GM19035 (cell line): Measurements from ENCODE around the gene REV1.
"Not testable (repeated sequence)": the region's sequence is repeated elsewhere in the genome, so short reads cannot be mapped to it uniquely, and the experiment has no call there.

ENCODE experiments used
- ATAC-seq: cut with Tn5 transposase; IDR thresholded peaks from one replicate; pipeline ENCODE4 v1.9.1; 2021; ENCODE audit not compliant: unreplicated experiment

The REV1 gene

DNA sequence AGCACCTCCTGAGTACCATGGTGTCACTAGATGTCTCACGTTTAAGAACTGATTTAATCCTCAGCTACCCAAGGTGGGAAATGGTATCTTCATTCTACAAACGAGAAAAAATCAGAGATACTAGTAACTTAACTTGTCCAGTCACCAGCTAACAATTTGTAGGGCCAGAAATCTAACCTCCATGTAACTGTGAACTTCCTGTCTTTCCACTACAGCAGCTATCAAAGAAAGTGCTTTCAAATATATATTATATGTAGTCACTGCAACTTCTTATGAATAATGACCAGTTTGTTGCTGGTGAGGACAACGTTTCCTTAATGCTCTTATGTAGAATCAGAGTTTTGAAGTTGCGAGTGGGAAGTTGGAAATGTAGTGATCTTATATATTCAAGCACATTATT, 1.9 kb downstream of the REV1 start:
- ATAC-seq: no peak

DNA sequence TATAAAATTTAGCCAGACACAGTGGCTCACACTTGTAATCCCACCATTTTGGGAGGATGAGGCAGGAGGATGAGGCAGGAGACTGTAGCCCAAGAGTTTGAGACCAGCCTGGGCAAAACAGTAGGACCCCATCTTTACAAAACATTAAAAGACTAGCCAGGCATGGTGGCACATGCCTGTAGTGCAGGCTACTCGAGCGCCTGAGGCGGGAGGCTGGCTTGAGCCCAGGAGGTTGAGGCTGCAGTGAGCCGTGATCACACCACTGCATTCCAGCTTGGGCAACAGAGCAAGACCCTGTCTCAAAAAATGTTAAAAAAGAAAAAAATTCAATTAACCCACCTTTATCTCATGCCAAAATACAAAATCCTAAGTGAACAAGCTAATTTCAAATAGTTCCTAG, 4.0 kb downstream of the REV1 start:
- no peak for ATAC-seq

DNA sequence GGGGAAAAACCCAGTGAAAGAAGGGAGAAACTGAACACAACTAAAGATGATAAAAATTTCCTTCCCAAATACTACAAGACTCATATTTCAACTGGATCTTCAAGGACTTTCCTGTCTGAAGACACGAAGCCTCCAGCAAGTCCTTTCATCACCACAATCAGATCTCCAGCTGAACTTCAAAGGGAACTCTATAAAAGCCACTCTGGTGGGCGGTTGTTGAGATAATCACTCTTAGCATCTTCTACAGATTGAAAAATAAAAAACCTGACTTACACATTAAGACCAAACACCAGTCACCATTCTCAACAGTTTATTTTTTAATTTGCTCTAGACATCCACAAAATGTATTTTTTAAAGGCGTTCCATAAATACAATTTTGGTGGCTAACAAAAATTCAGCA, 4.4 kb downstream of the REV1 start:
- no peak for ATAC-seq

DNA sequence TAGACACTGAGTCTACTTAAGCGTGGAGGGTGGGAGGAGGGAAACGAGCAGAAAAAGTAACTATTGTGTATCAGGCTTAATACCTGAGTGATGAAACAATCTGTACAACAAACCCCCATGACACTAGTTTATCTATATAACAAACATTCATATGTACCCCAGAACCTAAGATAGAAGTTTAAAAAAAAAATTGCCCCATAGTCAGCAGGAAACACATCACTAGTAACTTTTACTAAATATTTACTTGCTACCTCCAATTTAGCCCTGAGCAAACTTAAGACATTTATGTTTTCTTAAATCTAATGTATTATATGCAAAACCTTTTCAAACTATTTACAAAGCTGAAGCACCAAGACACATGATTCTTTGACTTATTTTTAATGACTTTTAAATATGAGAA, 5.6 kb downstream of the REV1 start:
- no peak for ATAC-seq

GRCh38 chr2:99481941-99482340, 7.9 kb downstream of the REV1 start:
- no peak for ATAC-seq

DNA sequence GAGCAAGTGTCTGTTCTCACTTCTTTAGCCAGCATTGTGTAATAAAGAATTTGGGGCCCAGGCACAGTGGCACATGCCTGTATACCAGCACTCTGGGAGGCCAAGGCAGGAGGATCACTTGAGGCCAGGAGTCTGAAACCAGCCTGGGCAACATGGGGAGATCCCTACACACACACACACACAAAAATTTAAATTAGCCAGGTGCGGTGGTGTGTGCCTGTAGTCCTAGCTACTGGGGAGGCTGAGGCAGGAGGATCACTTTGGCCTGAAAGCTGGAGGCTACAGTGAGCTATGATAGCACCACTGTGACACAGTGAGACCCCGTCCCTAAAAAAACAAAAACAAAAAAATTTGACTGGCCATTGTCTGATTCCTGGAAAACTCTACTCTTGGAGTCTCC, 8.3 kb downstream of the REV1 start:
- no peak for ATAC-seq

GRCh38 chr2:99480390-99480789, 9.4 kb downstream of the REV1 start:
- ATAC-seq: no peak

- no peak for ATAC-seq
Observed at GRCh38 chr2:99478632-99479031, 11.2 kb downstream of the REV1 start.

GRCh38 chr2:99477054-99477453, 12.8 kb downstream of the REV1 start:
- no peak for ATAC-seq

DNA sequence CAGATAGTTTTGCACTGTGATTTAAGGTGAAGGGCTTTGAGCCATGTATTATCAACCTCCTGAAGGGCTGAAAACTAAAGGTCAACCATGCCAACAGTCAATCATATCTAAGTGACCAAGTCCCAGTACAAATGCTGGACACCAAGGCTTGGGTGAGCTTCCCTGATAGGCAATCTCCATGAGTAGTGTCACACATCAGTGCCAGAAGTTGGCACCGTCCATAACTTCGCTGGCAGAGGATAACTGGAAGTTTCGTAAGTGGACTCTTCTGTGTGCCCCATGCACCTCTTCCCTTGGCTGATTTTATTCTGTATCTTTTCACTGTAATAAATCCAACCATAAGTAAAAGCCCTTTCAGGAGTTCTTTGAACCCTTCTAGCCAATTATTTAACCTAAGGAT, 13.2 kb downstream of the REV1 start:
- no peak for ATAC-seq

DNA sequence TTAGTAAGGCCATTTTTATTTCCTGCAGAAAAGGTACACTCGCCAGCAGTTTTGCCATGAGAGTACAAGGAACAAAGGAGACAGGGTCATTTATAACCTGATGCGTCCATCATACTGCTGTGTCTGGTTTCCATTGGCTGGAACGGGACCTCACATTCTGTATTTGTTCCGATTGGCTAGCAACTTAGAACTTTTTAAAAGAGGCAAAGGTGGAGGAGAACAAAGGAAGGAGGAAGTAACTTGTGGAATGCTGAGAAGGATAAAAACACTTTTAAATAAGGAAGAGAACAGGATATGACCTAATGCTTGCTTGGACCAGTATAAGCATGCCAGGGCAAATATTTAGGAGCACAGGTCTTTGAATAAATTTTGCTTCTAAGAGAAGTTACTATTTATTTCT, 14.7 kb downstream of the REV1 start:
- ATAC-seq: not testable (repeated sequence)

- ATAC-seq: no peak
Observed at GRCh38 chr2:99473518-99474083, 16.2 kb downstream of the REV1 start.

DNA sequence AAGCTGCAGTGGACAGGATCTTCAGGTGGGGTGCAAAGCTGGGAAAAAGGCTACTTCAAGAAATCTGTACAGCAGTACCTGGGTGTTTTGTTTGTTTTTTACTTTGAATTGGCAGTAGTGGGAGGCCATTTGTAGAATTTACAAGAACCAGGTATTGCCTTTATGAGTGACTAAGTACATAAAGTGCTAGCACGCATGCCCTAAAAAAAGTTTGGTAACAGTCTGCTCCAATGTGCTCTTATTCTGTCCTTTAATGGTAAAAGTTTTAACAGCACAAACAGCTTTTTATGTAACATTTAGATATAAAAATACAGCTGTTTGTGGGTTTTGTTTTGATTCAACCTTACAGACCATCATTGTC, 17.2 kb downstream of the REV1 start:
- ATAC-seq: no peak

- no peak for ATAC-seq
Observed at GRCh38 chr2:99471654-99472599, 17.9 kb downstream of the REV1 start.

DNA sequence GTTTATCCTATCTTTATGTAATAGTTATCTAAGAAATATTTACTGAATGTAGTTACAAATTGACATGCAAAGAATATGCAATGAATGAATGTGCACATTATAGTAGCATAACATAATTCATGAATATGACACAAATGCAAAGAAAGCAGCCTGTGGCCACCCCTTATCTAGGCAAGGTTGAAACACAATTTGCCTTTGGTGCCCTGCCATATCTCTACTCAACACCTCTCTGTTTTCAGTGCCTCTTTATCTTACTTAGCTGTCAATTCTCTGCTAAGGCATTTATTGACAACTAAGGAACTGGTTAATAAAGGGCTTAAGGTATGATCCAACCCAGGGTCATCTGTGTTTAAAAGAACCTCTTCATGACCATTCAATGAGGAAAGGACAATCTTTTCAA, 18.9 kb downstream of the REV1 start:
- ATAC-seq: no peak

- ATAC-seq: not testable (repeated sequence)
Observed at GRCh38 chr2:99470459-99470858, 19.4 kb downstream of the REV1 start.

GRCh38 chr2:99469394-99469793, 20.4 kb downstream of the REV1 start:
- ATAC-seq: no peak

GRCh38 chr2:99468155-99468554, 21.7 kb downstream of the REV1 start:
- ATAC-seq: no peak

- no peak for ATAC-seq
Observed at GRCh38 chr2:99467390-99467789, 22.4 kb downstream of the REV1 start.

GRCh38 chr2:99461828-99462483, 27.9 kb downstream of the REV1 start:
- ATAC-seq: no peak

DNA sequence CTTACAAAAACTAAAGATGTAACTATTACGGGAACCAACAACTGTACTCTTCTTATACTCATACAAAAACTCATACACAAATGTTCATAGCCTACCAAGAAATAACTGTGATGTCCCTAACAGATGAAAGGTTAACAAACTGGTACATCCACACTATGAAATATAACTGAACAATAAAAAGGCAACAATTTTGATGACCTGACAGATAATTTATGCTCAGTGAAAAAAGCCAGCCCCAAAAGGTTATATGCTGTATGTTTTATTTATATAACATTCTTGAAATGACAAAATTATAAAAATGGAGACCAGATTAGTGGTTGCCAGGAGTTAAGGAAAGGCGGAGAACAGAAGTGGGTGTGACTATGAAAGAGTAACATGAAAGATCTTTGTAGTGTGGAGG, 31.3 kb downstream of the REV1 start:
- ATAC-seq: no peak

- no peak for ATAC-seq
Observed at GRCh38 chr2:99451686-99452085, 38.1 kb downstream of the REV1 start.
